ENCODE data around the gene TBC1D22A.
"Not testable (repeated sequence)": the region's sequence is repeated elsewhere in the genome, so short reads cannot be mapped to it uniquely, and the experiment has no call there.

Gene TBC1D22A

GRCh38 chr22:47046411-47047065, 284.1 kb downstream of the TBC1D22A start:
- no peak for DNase-seq (ENCODE audit: low read depth)

- no peak for DNase-seq (ENCODE audit: low read depth)
Measured at GRCh38 chr22:47047321-47048122, 285.1 kb downstream of the TBC1D22A start.

- no peak for DNase-seq (ENCODE audit: low read depth)
Measured at GRCh38 chr22:47048123-47049077, 285.9 kb downstream of the TBC1D22A start.

GRCh38 chr22:47049078-47049624, 286.7 kb downstream of the TBC1D22A start:
- DNase-seq (ENCODE audit: low read depth), result no peak

- not testable (repeated sequence) for DNase-seq (ENCODE audit: low read depth)
Measured at GRCh38 chr22:47049736-47050400, 287.4 kb downstream of the TBC1D22A start.

GRCh38 chr22:47050401-47051051, 288.1 kb downstream of the TBC1D22A start:
- DNase-seq (ENCODE audit: low read depth), result no peak

- DNase-seq (ENCODE audit: low read depth), result no peak
Measured at GRCh38 chr22:47051441-47052071, 289.1 kb downstream of the TBC1D22A start.

- DNase-seq (ENCODE audit: low read depth), result no peak
Measured at GRCh38 chr22:47052236-47053012, 290.0 kb downstream of the TBC1D22A start.

GRCh38 chr22:47053013-47053725, 290.7 kb downstream of the TBC1D22A start:
- DNase-seq (ENCODE audit: low read depth), result no peak

GRCh38 chr22:47053726-47054141, 291.3 kb downstream of the TBC1D22A start:
- no peak for DNase-seq (ENCODE audit: low read depth)

GRCh38 chr22:47054231-47055072, 292.0 kb downstream of the TBC1D22A start:
- DNase-seq (ENCODE audit: low read depth), result no peak

GRCh38 chr22:47055073-47055355, 292.6 kb downstream of the TBC1D22A start:
- DNase-seq (ENCODE audit: low read depth), result no peak

GRCh38 chr22:47055461-47055860, 293.0 kb downstream of the TBC1D22A start:
- no peak for DNase-seq (ENCODE audit: low read depth)

- no peak for DNase-seq (ENCODE audit: low read depth)
Measured at GRCh38 chr22:47055921-47056320, 293.5 kb downstream of the TBC1D22A start.

GRCh38 chr22:47056361-47056760, 293.9 kb downstream of the TBC1D22A start:
- DNase-seq (ENCODE audit: low read depth), result no peak

- no peak for DNase-seq (ENCODE audit: low read depth)
Measured at GRCh38 chr22:47056776-47057470, 294.5 kb downstream of the TBC1D22A start.

GRCh38 chr22:47057916-47058585, 295.6 kb downstream of the TBC1D22A start:
- DNase-seq (ENCODE audit: low read depth), result no peak

Data from T-helper 22 cell (primary cell).